ENCODE measurements around the gene DDX51. TPM values are rescaled to one million over a fixed set of nuclear protein-coding genes. Genes with fewer than 3 reads are reported as not detected.

Gene DDX51
- total RNA-seq, 1 experiment from 2014 or later: 26.7 TPM

DNA sequence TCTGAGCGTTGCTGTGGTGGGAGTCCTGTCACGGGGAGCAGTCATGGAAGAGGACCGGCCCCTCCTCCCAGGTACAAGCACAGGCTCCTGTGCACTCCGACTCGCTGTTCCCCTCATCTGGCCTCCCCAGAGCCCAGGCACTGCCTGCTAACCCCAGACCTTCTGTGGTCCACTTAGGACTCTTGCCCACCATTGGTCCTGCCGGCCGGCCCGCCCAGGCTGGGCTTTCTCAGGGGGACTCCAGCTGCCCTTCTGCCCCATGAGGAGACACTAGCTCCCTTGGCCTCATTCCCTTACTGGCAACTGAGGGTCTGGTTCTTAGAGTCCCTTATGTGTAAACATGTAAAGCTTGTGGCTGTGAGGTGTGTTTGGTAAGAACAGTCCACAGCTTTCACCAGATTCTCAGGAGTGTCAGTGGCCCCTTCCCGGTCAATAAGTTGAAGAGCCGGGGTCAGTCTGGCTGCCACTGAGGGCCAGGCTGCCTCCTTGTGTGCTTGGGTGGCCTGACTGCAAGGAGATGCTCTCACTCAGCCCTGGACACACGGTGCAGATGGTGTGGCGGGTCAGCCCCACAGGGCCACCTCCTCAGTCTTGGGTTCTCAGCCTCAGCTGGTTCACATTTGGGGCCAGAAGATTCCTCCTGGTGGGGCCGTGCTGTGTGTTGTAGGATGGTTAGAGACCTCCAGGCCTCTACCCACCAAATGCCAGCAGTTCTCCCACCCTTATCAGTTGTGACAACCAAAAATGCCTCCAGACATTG is 43.6 kb downstream of the DDX51 start:
- Histone ChIP-seq H3K9me3 (ENCODE audit: low read length) (no peaks in the 10 kb centered on the region), H3K36me3 (ENCODE audit: low read depth, low read length) (peaks cover 19% of the 10 kb centered on the region), H4K20me1 (ENCODE audit: low read length) (0 out of 2 replicates have a peak, but pooled peaks cover 7% of the 10 kb centered on the region), H2AFZ (ENCODE audit: low read length) (no peak overlapping the region), H3K4me3 (ENCODE audit: low read length) (no peak overlapping the region), H3K4me1 (ENCODE audit: insufficient read depth, low read length) (no peaks in the 10 kb centered on the region; the same call in 1 of the 2 replicates), H3F3A (ENCODE audit: low read length, unreplicated experiment) (no peaks in the 10 kb centered on the region), H3K4me2 (ENCODE audit: low read length) (no peak overlapping the region), H3K27me3 (ENCODE audit: low read length) (no peaks in the 10 kb centered on the region), H3K79me2 (ENCODE audit: low read length) (peaks cover 18% of the 10 kb centered on the region; the same call in 1 of the 2 replicates), H3K9ac (ENCODE audit: low read length) (no peak overlapping the region), H3K9me2 (replicated peaks; ENCODE audit: low read length) (no peaks in the 10 kb centered on the region), H3K27ac (ENCODE audit: low read length) (no peak overlapping the region)
- no TSS peak for BruUV-seq (replicated peaks)
- ATAC-seq (no peak), DNase-seq (no peak)
- intact Hi-C loops (cut with micrococcal nuclease): no loop called here
- CTCF ChIA-PET: no interaction called here
- POLR2A ChIA-PET (ENCODE audit: unreplicated experiment): no interaction called here
- no peak for TF ChIP-seq EZH2phosphoT487 (IDR thresholded peaks at IDR 0.05; ENCODE audit: borderline replicate concordance, low read length)
- TF ChIP-seq CTCF (conservative IDR thresholded peaks at IDR 0.05; ENCODE audit: low read depth, low read length): no peak
- no peak for TF ChIP-seq EZH2 (IDR thresholded peaks at IDR 0.05; ENCODE audit: low read length, unreplicated experiment)

- ATAC-seq (no peak), DNase-seq (no peak)
- Histone ChIP-seq H3K4me3 (ENCODE audit: low read length) (no peak overlapping the region), H3F3A (ENCODE audit: low read length, unreplicated experiment) (no peaks in the 10 kb centered on the region), H3K27ac (ENCODE audit: low read length) (no peak overlapping the region), H2AFZ (ENCODE audit: low read length) (no peak overlapping the region), H3K36me3 (ENCODE audit: low read depth, low read length) (peaks cover 15% of the 10 kb centered on the region), H3K27me3 (ENCODE audit: low read length) (no peaks in the 10 kb centered on the region), H3K4me1 (ENCODE audit: insufficient read depth, low read length) (no peaks in the 10 kb centered on the region), H4K20me1 (ENCODE audit: low read length) (0 out of 2 replicates have a peak, but pooled peaks cover 7% of the 10 kb centered on the region), H3K9ac (ENCODE audit: low read length) (no peak overlapping the region), H3K79me2 (ENCODE audit: low read length) (peaks cover 16% of the 10 kb centered on the region; the same call in 1 of the 2 replicates), H3K4me2 (ENCODE audit: low read length) (no peak overlapping the region), H3K9me2 (replicated peaks; ENCODE audit: low read length) (no peaks in the 10 kb centered on the region), H3K9me3 (ENCODE audit: low read length) (no peaks in the 10 kb centered on the region)
- no TSS peak for BruUV-seq (replicated peaks)
- ChIA-PET POLR2A (ENCODE audit: unreplicated experiment) (no interaction called here), CTCF (no interaction called here)
- no peak for TF ChIP-seq EZH2 (IDR thresholded peaks at IDR 0.05; ENCODE audit: low read length, unreplicated experiment)
- no peak for TF ChIP-seq CTCF (conservative IDR thresholded peaks at IDR 0.05; ENCODE audit: low read depth, low read length)
- TF ChIP-seq EZH2phosphoT487 (IDR thresholded peaks at IDR 0.05; ENCODE audit: borderline replicate concordance, low read length): no peak
- intact Hi-C loops (cut with micrococcal nuclease): no loop called here
Observed at GRCh38 chr12:132099739-132100138, 44.4 kb downstream of the DDX51 start.

Data from PC-3 (cell line).